Measurements from ENCODE around the gene CACNA2D3. TPM values are rescaled to one million over a fixed set of nuclear protein-coding genes. Genes with fewer than 3 reads are reported as not detected.

CACNA2D3 gene
- polyA plus RNA-seq, 3 donors: 8.3 to 21.5 (median 10.4) TPM

GRCh38 chr3:54850484-54851018 lies 728.2 kb downstream of the CACNA2D3 start:
- intact Hi-C loops (cut with micrococcal nuclease): loop anchor here (5.0 to 10.0 kb wide), 3 partner anchors 324 to 1404 kb away; no protein-coding TSS in a partner anchor

More at GRCh38 chr3:54850484-54851018, 728.2 kb downstream of the CACNA2D3 start:
- Histone ChIP-seq H3K36me3 (replicated peaks in 1 of 2; ENCODE audit: control insufficient read depth in 1 of 2, insufficient read depth in 2 of 2, low read length in 2 of 2) (no peaks in the 10 kb centered on the region), H3K4me3 (replicated peaks in 1 of 3; ENCODE audit: low read depth in 2 of 3, low read length in 3 of 3) (no peak overlapping the region), H3K9me3 (replicated peaks in 1 of 2; ENCODE audit: control insufficient read depth in 1 of 2, insufficient read depth in 1 of 2, low read length in 2 of 2) (no peaks in the 10 kb centered on the region), H3K4me1 (ENCODE audit: control insufficient read depth in 1 of 2, insufficient read depth in 2 of 2, low read length in 2 of 2) (no peaks in the 10 kb centered on the region), H4K20me1 (ENCODE audit: insufficient read depth, low read length) (no peaks in the 10 kb centered on the region), H3K9ac (ENCODE audit: insufficient read depth, low read length, poor library complexity, severe bottlenecking) (no peak overlapping the region), H3K27ac (ENCODE audit: low read depth in 1 of 2, low read length in 2 of 2) (no peak overlapping the region), H3K27me3 (ENCODE audit: control insufficient read depth in 2 of 2, insufficient read depth in 2 of 2, low read length in 2 of 2) (no peaks in the 10 kb centered on the region), H3K79me2 (ENCODE audit: insufficient read depth, low read length) (no peaks in the 10 kb centered on the region), H3K4me2 (replicated peaks; ENCODE audit: extremely low read depth, low read length, poor library complexity, severe bottlenecking) (no peak overlapping the region), H2AFZ (ENCODE audit: insufficient read depth, low read depth, low read length, poor library complexity, severe bottlenecking) (no peak overlapping the region)
- TF ChIP-seq CTCF (IDR thresholded peaks at IDR 0.05): no peak
- Mint-ChIP-seq H3K4me1 (no peaks in the 10 kb centered on the region), H3K27me3 (ENCODE audit: low read depth in 3 of 3) (peaks cover 0 to 1% (median 0%) of the 10 kb centered on the region in 3 donors), H3K36me3 (no peaks in the 10 kb centered on the region), H3K4me3 (no peak overlapping the region), H3K9me3 (no peaks in the 10 kb centered on the region), H3K27ac (no peak overlapping the region)
- WGBS (ENCODE audit: insufficient coverage): 63% methylated on average over 1 of the region's 2 CpGs
- DNase-seq: no peak

All from CD14-positive monocyte (primary cell).